Trophoblast cell (in vitro differentiated cells and primary cell): ENCODE measurements around the gene SRP14.

Source experiments
- DNase-seq, 2 donors: peaks; one replicate each; pipeline ENCODE4 v3.0.0-alpha.2; 2016
- H2AFZ ChIP-seq: 2 replicates; pipeline ENCODE4 v1.6.1; 2013; ENCODE audit warnings: low read length, moderate library complexity, mild to moderate bottlenecking; ENCODE audit not compliant: insufficient read depth, poor library complexity
- H2AK5ac ChIP-seq: 2 replicates; pipeline ENCODE4 v1.6.1; 2013; ENCODE audit warnings: mild to moderate bottlenecking, low read length
- H2BK120ac ChIP-seq: 2 replicates; pipeline ENCODE4 v1.6.1; 2013; ENCODE audit warnings: low read length, mild to moderate bottlenecking, moderate library complexity; ENCODE audit not compliant: insufficient read depth, poor library complexity
- H2BK12ac ChIP-seq: 2 replicates; pipeline ENCODE4 v1.6.1; 2013; ENCODE audit warnings: mild to moderate bottlenecking, low read length, moderate library complexity
- H2BK5ac ChIP-seq: 2 replicates; pipeline ENCODE4 v1.6.1; 2013; ENCODE audit warnings: low read length, low read depth, moderate library complexity, mild to moderate bottlenecking; ENCODE audit not compliant: poor library complexity
- H3K14ac ChIP-seq: 2 replicates; pipeline ENCODE4 v1.6.1; 2013; ENCODE audit warnings: mild to moderate bottlenecking, low read length
- H3K18ac ChIP-seq: 2 replicates; pipeline ENCODE4 v1.6.1; 2013; ENCODE audit warnings: mild to moderate bottlenecking, low read length
- H3K23ac ChIP-seq: 2 replicates; pipeline ENCODE4 v1.6.1; 2013; ENCODE audit warnings: low read length
- H3K27ac ChIP-seq: 2 replicates; pipeline ENCODE4 v1.5.1; 2013; ENCODE audit warnings: low read depth, mild to moderate bottlenecking, inconsistent platforms, low read length, moderate library complexity
- H3K27me3 ChIP-seq: 2 replicates; pipeline ENCODE4 v1.6.1; 2013; ENCODE audit warnings: inconsistent platforms, mild to moderate bottlenecking, low read length, moderate library complexity; ENCODE audit not compliant: insufficient read depth
- H3K36me3 ChIP-seq, 2 experiments: 1 replicate in 1 of 2; 2 replicates in 1 of 2; pipeline ENCODE4 v1.6.1; 2013; ENCODE audit warnings: low read length in 2 of 2, mild to moderate bottlenecking in 2 of 2, moderate library complexity in 1 of 2; ENCODE audit not compliant: insufficient read depth in 2 of 2, control insufficient read depth in 1 of 2
- H3K4ac ChIP-seq: 2 replicates; pipeline ENCODE4 v1.6.1; 2013; ENCODE audit warnings: low read depth, mild to moderate bottlenecking, low read length, moderate library complexity
- H3K4me1 ChIP-seq, 2 experiments: 1 replicate in 1 of 2; 2 replicates in 1 of 2; pipeline ENCODE4 v1.6.1; 2013; ENCODE audit warnings: low read length in 2 of 2, mild to moderate bottlenecking in 2 of 2, moderate library complexity in 1 of 2; ENCODE audit not compliant: insufficient read depth in 2 of 2, control insufficient read depth in 1 of 2
- H3K4me2 ChIP-seq: 2 replicates; pipeline ENCODE4 v1.6.1; 2013; ENCODE audit warnings: inconsistent platforms, mild to moderate bottlenecking, low read length, moderate library complexity
- H3K4me3 ChIP-seq: 2 replicates; pipeline ENCODE4 v1.5.1; 2013; ENCODE audit warnings: mild to moderate bottlenecking, low read depth, low read length, inconsistent platforms
- H3K79me1 ChIP-seq: one replicate; pipeline ENCODE4 v1.6.1; 2013; ENCODE audit warnings: low read length
- H3K79me2 ChIP-seq: 2 replicates; pipeline ENCODE4 v1.6.1; 2013; ENCODE audit warnings: low read length, mild to moderate bottlenecking; ENCODE audit not compliant: control insufficient read depth, insufficient read depth, poor library complexity
- H3K9ac ChIP-seq: 2 replicates; pipeline ENCODE4 v1.6.1; 2013; ENCODE audit warnings: mild to moderate bottlenecking, low read length
- H3K9me3 ChIP-seq: 2 replicates; pipeline ENCODE4 v1.6.1; 2013; ENCODE audit warnings: low read depth, mild to moderate bottlenecking, control low read depth, inconsistent platforms, low read length; ENCODE audit not compliant: insufficient read depth
- H4K12ac ChIP-seq: 2 replicates; pipeline ENCODE4 v1.6.1; 2013; ENCODE audit warnings: low read depth, mild to moderate bottlenecking, low read length, moderate library complexity
- H4K8ac ChIP-seq: 2 replicates; pipeline ENCODE4 v1.6.1; 2013; ENCODE audit warnings: low read depth, mild to moderate bottlenecking, low read length, moderate library complexity
- H4K91ac ChIP-seq: one replicate; pipeline ENCODE4 v1.6.1; 2013; ENCODE audit warnings: low read depth, mild to moderate bottlenecking, low read length, moderate library complexity
- WGBS: extraction: QIAGEN DNeasy Blood & Tissue Kit; methylation state at CpG from one replicate; pipeline ENCODE4 v1.1.7; 2013; ENCODE audit warnings: missing lambda C conversion rate; ENCODE audit not compliant: insufficient read length, insufficient coverage; ENCODE audit errors: extremely low coverage; 5-methylcytosine and 5-hydroxymethylcytosine counted together

Gene SRP14

DNA sequence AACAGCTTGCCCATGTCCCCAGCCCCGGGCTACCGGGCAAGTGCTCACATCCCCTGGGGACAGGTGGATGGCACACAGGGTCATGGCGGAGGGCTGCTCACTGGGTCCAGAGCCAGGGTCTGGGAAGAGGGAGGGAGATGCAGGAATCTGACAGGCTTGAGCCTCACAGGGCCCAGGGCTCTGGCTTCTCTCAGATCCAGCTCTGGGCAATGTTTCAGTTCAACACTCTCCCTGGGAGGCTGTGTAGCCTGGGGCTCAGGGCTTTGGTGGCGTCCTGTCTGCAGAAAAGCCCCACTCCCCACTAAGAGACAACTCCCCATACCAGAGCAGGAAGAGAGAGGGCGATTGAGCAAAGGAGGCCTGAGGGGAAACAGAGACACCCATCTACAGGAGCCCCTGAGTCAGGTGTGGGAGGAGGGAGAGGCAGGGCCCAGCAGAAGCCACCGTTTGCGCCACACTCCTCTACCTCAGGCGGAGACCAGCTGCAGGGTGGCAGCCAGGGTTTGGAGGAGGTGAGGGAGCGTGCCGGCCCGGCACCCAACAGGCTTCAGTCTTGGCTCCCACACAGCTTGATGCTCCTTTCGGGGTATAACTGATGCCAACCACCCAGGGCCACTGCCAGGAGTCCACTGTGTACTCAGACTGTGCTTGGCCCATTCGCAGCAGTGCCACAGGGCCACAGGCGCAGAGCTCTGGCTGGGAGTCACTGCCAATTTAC, 16.8 kb upstream of the SRP14 start:
- peak overlapping the region; percentile 92 for H3K27ac ChIP-seq
- H2AFZ ChIP-seq, result peak overlapping the region; percentile 3
- H3K23ac ChIP-seq, result no peak overlapping the region
- peaks cover 31 to 39% of the 10 kb centered on the region in 2 experiments for H3K4me1 ChIP-seq
- peak overlapping the region; percentile 75 for H2BK5ac ChIP-seq
- H3K18ac ChIP-seq, result peak overlapping the region; percentile 71
- no peaks in the 10 kb centered on the region for H3K79me2 ChIP-seq
- H2BK12ac ChIP-seq, result peak overlapping the region; percentile 66
- H3K36me3 ChIP-seq, result no peaks in the 10 kb centered on the region
- peak overlapping the region; percentile 92 for H2BK120ac ChIP-seq
- peaks cover 19% of the 10 kb centered on the region for H3K79me1 ChIP-seq
- H3K4me3 ChIP-seq, result no peak overlapping the region
- H3K9ac ChIP-seq, result no peak overlapping the region
- DNase-seq, result peak; percentile 70 to 71
- peak overlapping the region; percentile 42 for H3K14ac ChIP-seq
- WGBS, result no CpG with 5 or more reads among the region's 14 CpGs
- peak overlapping the region; percentile 43 for H3K4me2 ChIP-seq
- peaks cover under 1% of the 10 kb centered on the region for H3K9me3 ChIP-seq
- H3K27me3 ChIP-seq, result no peaks in the 10 kb centered on the region
- peak overlapping the region; percentile 30 for H3K4ac ChIP-seq
- peak overlapping the region; percentile 26 for H2AK5ac ChIP-seq
- peak overlapping the region; percentile 56 for H4K8ac ChIP-seq
- H4K91ac ChIP-seq, result peak overlapping the region; percentile 92
- no peak overlapping the region for H4K12ac ChIP-seq

GRCh38 chr15:40054855-40055575, 16.0 kb upstream of the SRP14 start:
- Histone ChIP-seq H3K4me3 (no peak overlapping the region), H3K27me3 (no peaks in the 10 kb centered on the region), H3K14ac (peak overlapping the region; percentile 38), H4K91ac (peak overlapping the region; percentile 92), H3K4ac (peak overlapping the region; percentile 30), H3K9ac (no peak overlapping the region), H2AK5ac (peak overlapping the region; percentile 26), H2BK12ac (peak overlapping the region; percentile 66), H3K27ac (peak overlapping the region; percentile 92), H3K9me3 (peaks cover 6% of the 10 kb centered on the region), H2BK120ac (peak overlapping the region; percentile 92), H2BK5ac (peak overlapping the region; percentile 75), H3K18ac (peak overlapping the region; percentile 71), H3K36me3 (no peaks in the 10 kb centered on the region), H3K79me1 (peaks cover 21% of the 10 kb centered on the region), H4K12ac (no peak overlapping the region), H3K79me2 (no peaks in the 10 kb centered on the region), H2AFZ (peak overlapping the region; percentile 3), H4K8ac (peak overlapping the region; percentile 56), H3K23ac (no peak overlapping the region), H3K4me1 (peaks cover 31 to 41% of the 10 kb centered on the region in 2 experiments), H3K4me2 (peak overlapping the region; percentile 43)
- no CpG with 5 or more reads among the region's 6 CpGs for WGBS
- peak; percentile 97 to 98 for DNase-seq

DNA sequence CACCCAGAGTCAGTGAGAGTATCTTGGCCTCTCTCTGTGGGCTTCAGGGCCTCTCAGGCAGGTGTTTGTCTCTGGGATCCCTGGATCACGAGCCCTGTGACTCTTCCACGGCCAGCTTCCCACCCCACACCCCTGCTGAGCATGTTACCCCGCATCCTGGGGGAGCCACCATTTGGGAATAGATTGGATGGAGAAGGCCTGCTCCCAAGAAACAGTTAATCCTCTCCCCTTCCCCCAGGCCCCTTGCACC, 15.5 kb upstream of the SRP14 start:
- Histone ChIP-seq H3K18ac (peak overlapping the region; percentile 48), H2BK12ac (peak overlapping the region; percentile 70), H3K79me2 (no peaks in the 10 kb centered on the region), H2AFZ (no peak overlapping the region), H3K4ac (no peak overlapping the region), H3K27ac (no peak overlapping the region), H2BK5ac (no peak overlapping the region), H3K36me3 (no peaks in the 10 kb centered on the region), H3K9ac (no peak overlapping the region), H4K12ac (no peak overlapping the region), H4K91ac (peak overlapping the region; percentile 81), H3K14ac (no peak overlapping the region), H3K4me2 (no peak overlapping the region), H3K4me3 (no peak overlapping the region), H2BK120ac (peak overlapping the region; percentile 52), H3K4me1 (peaks cover 31 to 41% of the 10 kb centered on the region in 2 experiments), H2AK5ac (peak overlapping the region; percentile 60), H3K79me1 (peaks cover 23% of the 10 kb centered on the region), H3K9me3 (peaks cover 6% of the 10 kb centered on the region), H3K23ac (no peak overlapping the region), H4K8ac (no peak overlapping the region), H3K27me3 (no peaks in the 10 kb centered on the region)
- DNase-seq, result no peak
- no CpG with 5 or more reads among the region's 3 CpGs for WGBS

GRCh38 chr15:40053831-40054604, 15.0 kb upstream of the SRP14 start:
- Histone ChIP-seq H4K12ac (no peak overlapping the region), H3K9ac (no peak overlapping the region), H2BK120ac (peak overlapping the region; percentile 52), H3K18ac (peak overlapping the region; percentile 48), H3K14ac (peak overlapping the region; percentile 23), H2AFZ (no peak overlapping the region), H4K91ac (peak overlapping the region; percentile 81), H2BK5ac (no peak overlapping the region), H3K4ac (no peak overlapping the region), H3K27me3 (no peaks in the 10 kb centered on the region), H3K9me3 (peaks cover 6% of the 10 kb centered on the region), H3K23ac (no peak overlapping the region), H3K79me1 (peaks cover 23% of the 10 kb centered on the region), H3K79me2 (no peaks in the 10 kb centered on the region), H3K4me2 (no peak overlapping the region), H4K8ac (peak overlapping the region; percentile 26), H3K4me3 (no peak overlapping the region), H2AK5ac (peak overlapping the region; percentile 60), H3K27ac (no peak overlapping the region), H3K36me3 (no peaks in the 10 kb centered on the region), H3K4me1 (peaks cover 31 to 41% of the 10 kb centered on the region in 2 experiments), H2BK12ac (peak overlapping the region; percentile 70)
- no CpG with 5 or more reads among the region's 14 CpGs for WGBS
- no peak for DNase-seq
